ENCODE data around the gene FANK1.
"Not testable (repeated sequence)": the region's sequence is repeated elsewhere in the genome, so short reads cannot be mapped to it uniquely, and the experiment has no call there.

The FANK1 gene

GRCh38 chr10:126045861-126046260 lies 149.5 kb downstream of the FANK1 start:
- no peak overlapping the region for H3K27ac ChIP-seq (ENCODE audit: insufficient read depth in 1 of 2, low read depth in 1 of 2, low read length in 2 of 2, poor library complexity in 1 of 2, severe bottlenecking in 2 of 2)
- CTCF ChIA-PET, result interaction anchor here (0.6 kb wide), 2 partner anchors 1649 to 1658 kb away, joined by 3 read pairs; no protein-coding TSS in a partner anchor
- H3K4me1 ChIP-seq (ENCODE audit: control extremely low read depth in 1 of 4, control insufficient read depth in 4 of 4, insufficient read depth in 4 of 4, low read length in 3 of 4), result peaks cover 12 to 43% (median 33%) of the 10 kb centered on the region in 4 experiments
- H3K27me3 ChIP-seq (replicated peaks in 2 of 5; ENCODE audit: control insufficient read depth in 4 of 5, insufficient read depth in 5 of 5, low read length in 4 of 5), result no peaks in the 10 kb centered on the region
- no peaks in the 10 kb centered on the region for H3K36me3 ChIP-seq (ENCODE audit: control insufficient read depth in 4 of 4, insufficient read depth in 4 of 4, low read length in 3 of 4)
- no peak overlapping the region for H3K4me3 ChIP-seq (ENCODE audit: control insufficient read depth in 1 of 7, extremely low read depth in 1 of 7, insufficient read depth in 4 of 7, low read depth in 2 of 7, low read length in 6 of 7)
- POLR2A ChIA-PET, result no interaction called here
- no peaks in the 10 kb centered on the region for H3K9me3 ChIP-seq (ENCODE audit: control extremely low read depth in 1 of 5, control insufficient read depth in 4 of 5, insufficient read depth in 2 of 5, low read depth in 1 of 5, low read length in 4 of 5)
- DNase-seq, result no peak
- 100% methylated on average over 3 of the region's 3 CpGs for WGBS (ENCODE audit: insufficient coverage)

- CTCF ChIA-PET, result no interaction called here
- Histone ChIP-seq H3K36me3 (ENCODE audit: control insufficient read depth in 4 of 4, insufficient read depth in 4 of 4, low read length in 3 of 4) (no peaks in the 10 kb centered on the region), H3K9me3 (ENCODE audit: control extremely low read depth in 1 of 5, control insufficient read depth in 4 of 5, insufficient read depth in 2 of 5, low read depth in 1 of 5, low read length in 4 of 5) (no peaks in the 10 kb centered on the region), H3K4me1 (ENCODE audit: control extremely low read depth in 1 of 4, control insufficient read depth in 4 of 4, insufficient read depth in 4 of 4, low read length in 3 of 4) (peaks cover 13 to 38% (median 27%) of the 10 kb centered on the region in 4 experiments), H3K4me3 (ENCODE audit: control insufficient read depth in 1 of 7, extremely low read depth in 1 of 7, insufficient read depth in 4 of 7, low read depth in 2 of 7, low read length in 6 of 7) (no peak overlapping the region), H3K27me3 (replicated peaks in 2 of 5; ENCODE audit: control insufficient read depth in 4 of 5, insufficient read depth in 5 of 5, low read length in 4 of 5) (no peaks in the 10 kb centered on the region), H3K27ac (ENCODE audit: insufficient read depth in 1 of 2, low read depth in 1 of 2, low read length in 2 of 2, poor library complexity in 1 of 2, severe bottlenecking in 2 of 2) (no peak overlapping the region)
- DNase-seq, result no peak
- WGBS (ENCODE audit: insufficient coverage), result 100% methylated on average over 2 of the region's 5 CpGs
- POLR2A ChIA-PET, result no interaction called here
These were observed 150.5 kb downstream of the FANK1 start for GRCh38 chr10:126046831-126047230.

GRCh38 chr10:126047749-126048148 lies 151.4 kb downstream of the FANK1 start:
- WGBS (ENCODE audit: insufficient coverage), result no CpG with 5 or more reads among the region's 1 CpG

GRCh38 chr10:126049759-126050700 lies 153.7 kb downstream of the FANK1 start:
- POLR2A ChIA-PET, result interaction anchor here (1.2 kb wide), 1 partner anchor 8 kb away, joined by 3 read pairs; no protein-coding TSS in a partner anchor
- 45% methylated on average over 12 of the region's 13 CpGs for WGBS (ENCODE audit: insufficient coverage)
- peak; percentile 42 to 76 (median 62) for DNase-seq
- no peaks in the 10 kb centered on the region for H3K36me3 ChIP-seq (ENCODE audit: control insufficient read depth in 4 of 4, insufficient read depth in 4 of 4, low read length in 3 of 4)
- no peaks in the 10 kb centered on the region for H3K27me3 ChIP-seq (replicated peaks in 2 of 5; ENCODE audit: control insufficient read depth in 4 of 5, insufficient read depth in 5 of 5, low read length in 4 of 5)
- H3K4me1 ChIP-seq (ENCODE audit: control extremely low read depth in 1 of 4, control insufficient read depth in 4 of 4, insufficient read depth in 4 of 4, low read length in 3 of 4), result peaks cover 10 to 22% (median 18%) of the 10 kb centered on the region in 4 experiments
- CTCF ChIA-PET, result interaction anchor here (0.8 to 0.9 kb wide), 2 partner anchors 18 to 67 kb away, joined by 3 to 4 read pairs; no protein-coding TSS in a partner anchor
- H3K27ac ChIP-seq (ENCODE audit: insufficient read depth in 1 of 2, low read depth in 1 of 2, low read length in 2 of 2, poor library complexity in 1 of 2, severe bottlenecking in 2 of 2), result no peak overlapping the region
- peak overlapping the region in 2 of 7 experiments; percentile 3 to 43 for H3K4me3 ChIP-seq (ENCODE audit: control insufficient read depth in 1 of 7, extremely low read depth in 1 of 7, insufficient read depth in 4 of 7, low read depth in 2 of 7, low read length in 6 of 7)
- H3K9me3 ChIP-seq (ENCODE audit: control extremely low read depth in 1 of 5, control insufficient read depth in 4 of 5, insufficient read depth in 2 of 5, low read depth in 1 of 5, low read length in 4 of 5), result no peaks in the 10 kb centered on the region

More at GRCh38 chr10:126047749-126048148, 151.4 kb downstream of the FANK1 start:
- H3K27me3 ChIP-seq (replicated peaks in 2 of 5; ENCODE audit: control insufficient read depth in 4 of 5, insufficient read depth in 5 of 5, low read length in 4 of 5); H3K9me3 ChIP-seq (ENCODE audit: control extremely low read depth in 1 of 5, control insufficient read depth in 4 of 5, insufficient read depth in 2 of 5, low read depth in 1 of 5, low read length in 4 of 5); H3K4me3 ChIP-seq (ENCODE audit: control insufficient read depth in 1 of 7, extremely low read depth in 1 of 7, insufficient read depth in 4 of 7, low read depth in 2 of 7, low read length in 6 of 7); POLR2A ChIA-PET; CTCF ChIA-PET; DNase-seq; H3K36me3 ChIP-seq (ENCODE audit: control insufficient read depth in 4 of 4, insufficient read depth in 4 of 4, low read length in 3 of 4); H3K27ac ChIP-seq (ENCODE audit: insufficient read depth in 1 of 2, low read depth in 1 of 2, low read length in 2 of 2, poor library complexity in 1 of 2, severe bottlenecking in 2 of 2): not testable (repeated sequence)
- H3K4me1 ChIP-seq (ENCODE audit: control extremely low read depth in 1 of 4, control insufficient read depth in 4 of 4, insufficient read depth in 4 of 4, low read length in 3 of 4), result peaks cover 10 to 30% (median 19%) of the 10 kb centered on the region in 4 experiments

DNA sequence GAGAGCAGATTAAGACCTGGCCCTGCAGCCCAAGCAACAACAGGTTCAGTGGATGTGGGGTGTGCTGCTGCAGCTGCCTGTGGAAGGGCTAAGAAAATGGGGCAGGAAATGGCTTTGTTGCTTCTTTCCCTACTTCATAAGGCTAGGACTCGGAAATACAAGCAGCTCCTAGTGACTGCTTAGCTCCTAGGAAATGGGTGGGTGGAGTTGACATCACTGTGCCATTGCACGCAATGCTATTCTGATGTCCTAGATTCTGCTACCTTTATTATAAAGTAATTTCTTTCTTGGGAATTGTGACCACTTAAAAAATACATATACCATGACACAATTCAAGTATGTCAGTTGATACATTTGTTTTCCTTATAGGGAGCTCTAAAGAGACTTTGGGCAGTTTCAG lies 155.8 kb downstream of the FANK1 start:
- no peaks in the 10 kb centered on the region for H3K9me3 ChIP-seq (ENCODE audit: control extremely low read depth in 1 of 5, control insufficient read depth in 4 of 5, insufficient read depth in 2 of 5, low read depth in 1 of 5, low read length in 4 of 5)
- 100% methylated on average over 1 of the region's 2 CpGs for WGBS (ENCODE audit: insufficient coverage)
- no peak overlapping the region for H3K4me3 ChIP-seq (ENCODE audit: control insufficient read depth in 1 of 7, extremely low read depth in 1 of 7, insufficient read depth in 4 of 7, low read depth in 2 of 7, low read length in 6 of 7)
- DNase-seq, result no peak
- POLR2A ChIA-PET, result no interaction called here
- CTCF ChIA-PET, result interaction anchor here (0.8 kb wide), 1 partner anchor 361 kb away, joined by 3 read pairs; no protein-coding TSS in a partner anchor
- peaks cover 10 to 22% (median 18%) of the 10 kb centered on the region in 4 experiments for H3K4me1 ChIP-seq (ENCODE audit: control extremely low read depth in 1 of 4, control insufficient read depth in 4 of 4, insufficient read depth in 4 of 4, low read length in 3 of 4)
- H3K27ac ChIP-seq (ENCODE audit: insufficient read depth in 1 of 2, low read depth in 1 of 2, low read length in 2 of 2, poor library complexity in 1 of 2, severe bottlenecking in 2 of 2), result no peak overlapping the region
- no peaks in the 10 kb centered on the region for H3K27me3 ChIP-seq (replicated peaks in 2 of 5; ENCODE audit: control insufficient read depth in 4 of 5, insufficient read depth in 5 of 5, low read length in 4 of 5)
- H3K36me3 ChIP-seq (ENCODE audit: control insufficient read depth in 4 of 4, insufficient read depth in 4 of 4, low read length in 3 of 4), result no peaks in the 10 kb centered on the region

DNA sequence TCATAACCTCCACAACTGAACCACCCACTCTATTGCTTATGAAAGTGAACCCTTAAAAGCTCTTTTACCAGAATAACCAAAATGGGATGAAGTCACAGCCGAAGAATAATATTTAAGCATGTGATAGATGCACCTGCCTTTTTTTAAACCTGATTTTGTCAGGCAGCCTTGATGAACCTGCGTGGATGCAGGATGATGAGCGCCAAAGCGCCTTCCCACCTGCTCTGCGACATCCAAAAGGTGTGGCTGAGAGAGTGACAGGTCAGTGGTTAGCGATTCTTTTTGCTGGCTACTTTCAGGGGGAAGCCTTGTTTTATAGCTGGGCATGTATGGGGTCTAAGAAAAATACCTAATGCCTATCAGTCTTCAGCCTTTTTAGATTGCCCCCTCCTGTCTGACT lies 157.8 kb downstream of the FANK1 start:
- 96% methylated on average over 5 of the region's 6 CpGs for WGBS (ENCODE audit: insufficient coverage)
- DNase-seq, result no peak

DNA sequence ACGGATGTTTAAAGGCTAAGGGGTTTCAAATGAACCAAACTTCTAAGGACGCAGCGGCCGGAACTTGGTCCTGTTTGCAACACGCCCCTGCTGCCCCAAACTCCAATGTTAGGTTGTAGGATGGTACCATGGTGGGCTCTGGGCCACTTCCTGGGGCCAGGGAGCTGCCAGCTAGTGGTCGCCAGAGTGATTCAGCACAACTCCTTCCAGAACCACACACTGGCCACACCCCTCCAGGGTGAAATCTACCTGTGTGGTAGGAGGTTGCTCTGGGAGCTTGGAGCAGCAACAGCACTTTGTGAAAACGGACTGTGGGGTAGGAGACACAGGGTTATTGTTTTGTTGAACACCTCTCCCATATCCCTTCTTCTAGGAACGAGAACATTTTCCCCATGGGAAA lies 161.1 kb downstream of the FANK1 start:
- 95% methylated on average over 5 of the region's 8 CpGs for WGBS (ENCODE audit: insufficient coverage)
- no peaks in the 10 kb centered on the region for H3K4me1 ChIP-seq (ENCODE audit: control extremely low read depth in 1 of 4, control insufficient read depth in 4 of 4, insufficient read depth in 4 of 4, low read length in 3 of 4)
- POLR2A ChIA-PET, result no interaction called here
- no peak overlapping the region for H3K4me3 ChIP-seq (ENCODE audit: control insufficient read depth in 1 of 7, extremely low read depth in 1 of 7, insufficient read depth in 4 of 7, low read depth in 2 of 7, low read length in 6 of 7)
- peaks cover 0 to 13% (median 8%) of the 10 kb centered on the region in 5 experiments for H3K27me3 ChIP-seq (replicated peaks in 2 of 5; ENCODE audit: control insufficient read depth in 4 of 5, insufficient read depth in 5 of 5, low read length in 4 of 5)
- H3K36me3 ChIP-seq (ENCODE audit: control insufficient read depth in 4 of 4, insufficient read depth in 4 of 4, low read length in 3 of 4), result no peaks in the 10 kb centered on the region
- CTCF ChIA-PET, result no interaction called here
- peaks cover 0 to 4% (median 2%) of the 10 kb centered on the region in 5 experiments for H3K9me3 ChIP-seq (ENCODE audit: control extremely low read depth in 1 of 5, control insufficient read depth in 4 of 5, insufficient read depth in 2 of 5, low read depth in 1 of 5, low read length in 4 of 5)
- no peak for DNase-seq
- H3K27ac ChIP-seq (ENCODE audit: insufficient read depth in 1 of 2, low read depth in 1 of 2, low read length in 2 of 2, poor library complexity in 1 of 2, severe bottlenecking in 2 of 2), result no peak overlapping the region

More for the DNA sequence above, 157.8 kb downstream of the FANK1 start:
- no peak overlapping the region for H3K4me3 ChIP-seq (ENCODE audit: control insufficient read depth in 1 of 7, extremely low read depth in 1 of 7, insufficient read depth in 4 of 7, low read depth in 2 of 7, low read length in 6 of 7)
- H3K36me3 ChIP-seq (ENCODE audit: control insufficient read depth in 4 of 4, insufficient read depth in 4 of 4, low read length in 3 of 4), result no peaks in the 10 kb centered on the region
- CTCF ChIA-PET, result interaction anchor here (1.2 kb wide), 1 partner anchor 10 kb away, joined by 3 read pairs; no protein-coding TSS in a partner anchor
- H3K27me3 ChIP-seq (replicated peaks in 2 of 5; ENCODE audit: control insufficient read depth in 4 of 5, insufficient read depth in 5 of 5, low read length in 4 of 5), result peaks cover 0 to 13% (median 7%) of the 10 kb centered on the region in 5 experiments
- no peak overlapping the region for H3K27ac ChIP-seq (ENCODE audit: insufficient read depth in 1 of 2, low read depth in 1 of 2, low read length in 2 of 2, poor library complexity in 1 of 2, severe bottlenecking in 2 of 2)
- POLR2A ChIA-PET, result no interaction called here
- H3K4me1 ChIP-seq (ENCODE audit: control extremely low read depth in 1 of 4, control insufficient read depth in 4 of 4, insufficient read depth in 4 of 4, low read length in 3 of 4), result peaks cover 10 to 20% (median 18%) of the 10 kb centered on the region in 4 experiments
- H3K9me3 ChIP-seq (ENCODE audit: control extremely low read depth in 1 of 5, control insufficient read depth in 4 of 5, insufficient read depth in 2 of 5, low read depth in 1 of 5, low read length in 4 of 5), result no peaks in the 10 kb centered on the region

Data from common myeloid progenitor, CD34-positive (primary cell).